CD4-positive, alpha-beta T cell treated with Interleukin-15 for 1 hour (primary cell): Measurements from ENCODE around the gene KLHL2.

Experiments
- DNase-seq: peaks from one replicate; pipeline ENCODE4 v3.0.0-alpha.2; 2020

The KLHL2 gene

DNA sequence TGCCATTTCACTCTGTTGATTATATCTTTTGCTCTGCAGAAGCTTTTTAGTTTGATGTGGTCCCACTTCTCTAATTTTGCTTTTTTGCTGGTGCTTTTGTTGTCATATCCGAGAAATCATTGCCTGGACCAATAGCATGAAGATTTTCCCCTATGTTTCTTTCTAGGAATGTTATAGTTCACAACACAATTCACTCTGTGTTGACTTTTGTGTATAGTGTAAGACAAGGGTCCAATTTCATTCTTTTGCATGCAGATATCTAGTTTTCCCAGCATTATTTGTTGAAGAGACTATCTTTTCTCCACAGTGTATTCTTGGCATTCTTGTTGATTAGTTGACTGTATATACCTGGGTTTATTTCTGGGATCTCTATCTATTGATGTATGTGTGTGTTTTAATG lies 163.2 kb downstream of the KLHL2 start:
- DNase-seq, result no peak
